Right atrium auricular region (tissue), 2 donors: Measurements from ENCODE around the gene MSRB2. TPM values are rescaled to one million over a fixed set of nuclear protein-coding genes. Genes with fewer than 3 reads are reported as not detected.

Source experiments
- DNase-seq: peaks from one replicate; pipeline ENCODE4 v3.0.0-alpha.2; 2019; ENCODE audit warnings: low spot score
- H3K27ac ChIP-seq, 2 donors: fragments of 200-600 bp; sonication (generic); 1 replicate in 1 of 2; 2 replicates in 1 of 2; pipeline ENCODE4 v1.5.1; 2016 to 2019
- H3K27me3 ChIP-seq, 2 donors: fragments of 200-600 bp; sonication (generic); one replicate each; pipeline versions ENCODE4 v1.5.1 to v1.6.0; 2017 to 2019
- H3K36me3 ChIP-seq: fragments of 200-600 bp; sonication (generic); one replicate; pipeline ENCODE4 v1.5.1; 2016
- H3K4me1 ChIP-seq, 2 donors: fragments of 200-600 bp; sonication (generic); one replicate each; pipeline versions ENCODE4 v1.5.1 to v1.6.0; 2017 to 2019
- H3K4me3 ChIP-seq, 2 donors: fragments of 200-600 bp; sonication (generic); 1 replicate in 1 of 2; 2 replicates in 1 of 2; pipeline ENCODE4 v1.5.1; 2017 to 2019; ENCODE audit warnings: mild to moderate bottlenecking in 1 of 2, moderate library complexity in 1 of 2
- H3K9me3 ChIP-seq, 2 donors: fragments of 200-600 bp; sonication (generic); one replicate each; pipeline ENCODE4 v1.5.1; 2019
- total RNA-seq, 2 donors: library from RNA; depleted of rRNA; stranded (reverse); fragments of >200 nt; gene quantifications; one replicate each; pipeline ENCODE4 v1.1.0, GENCODE V29; 2016
- TF ChIP-seq, protein P1 (sequence below), 2 donors: fragments of 200-600 bp; sonication (generic); IDR thresholded peaks; one replicate each; pipeline ENCODE4 v1.5.1; 2019; ENCODE audit warnings: antibody characterized with exemption in 2 of 2

Gene MSRB2
- total RNA-seq, 2 donors from 2014 or later = 68.6 to 71.0 TPM

DNA sequence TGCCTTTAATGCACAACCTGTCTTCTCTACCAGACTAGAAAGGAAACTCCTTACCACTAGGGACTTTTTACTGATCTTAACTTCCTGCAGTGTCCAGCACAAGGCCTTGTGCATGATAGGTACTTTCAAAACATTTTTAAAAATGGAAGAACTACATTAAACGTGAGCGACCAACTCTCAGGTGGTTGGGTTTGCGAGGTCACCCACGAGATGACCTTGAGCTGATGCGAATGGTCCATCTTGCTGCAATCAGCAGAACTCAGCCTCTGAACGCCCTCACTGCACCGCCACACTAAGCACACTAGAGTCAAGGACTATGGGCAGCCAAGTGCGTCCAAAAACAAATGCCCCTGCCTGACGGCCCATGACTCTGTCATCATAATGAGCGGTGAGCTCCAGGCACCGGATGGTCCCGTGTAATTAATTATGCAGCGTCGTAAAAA lies 61.9 kb downstream of the MSRB2 start:
- TF ChIP-seq, protein P1, sequence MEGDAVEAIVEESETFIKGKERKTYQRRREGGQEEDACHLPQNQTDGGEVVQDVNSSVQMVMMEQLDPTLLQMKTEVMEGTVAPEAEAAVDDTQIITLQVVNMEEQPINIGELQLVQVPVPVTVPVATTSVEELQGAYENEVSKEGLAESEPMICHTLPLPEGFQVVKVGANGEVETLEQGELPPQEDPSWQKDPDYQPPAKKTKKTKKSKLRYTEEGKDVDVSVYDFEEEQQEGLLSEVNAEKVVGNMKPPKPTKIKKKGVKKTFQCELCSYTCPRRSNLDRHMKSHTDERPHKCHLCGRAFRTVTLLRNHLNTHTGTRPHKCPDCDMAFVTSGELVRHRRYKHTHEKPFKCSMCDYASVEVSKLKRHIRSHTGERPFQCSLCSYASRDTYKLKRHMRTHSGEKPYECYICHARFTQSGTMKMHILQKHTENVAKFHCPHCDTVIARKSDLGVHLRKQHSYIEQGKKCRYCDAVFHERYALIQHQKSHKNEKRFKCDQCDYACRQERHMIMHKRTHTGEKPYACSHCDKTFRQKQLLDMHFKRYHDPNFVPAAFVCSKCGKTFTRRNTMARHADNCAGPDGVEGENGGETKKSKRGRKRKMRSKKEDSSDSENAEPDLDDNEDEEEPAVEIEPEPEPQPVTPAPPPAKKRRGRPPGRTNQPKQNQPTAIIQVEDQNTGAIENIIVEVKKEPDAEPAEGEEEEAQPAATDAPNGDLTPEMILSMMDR (IDR thresholded peaks at IDR 0.05) = no peak
- Histone ChIP-seq H3K9me3 (no peaks in the 10 kb centered on the region), H3K4me1 (peaks cover 0 to 5% of the 10 kb centered on the region in 2 donors), H3K27me3 (no peaks in the 10 kb centered on the region), H3K36me3 (no peaks in the 10 kb centered on the region), H3K27ac (no peak overlapping the region), H3K4me3 (no peak overlapping the region)
- DNase-seq = no peak

DNA sequence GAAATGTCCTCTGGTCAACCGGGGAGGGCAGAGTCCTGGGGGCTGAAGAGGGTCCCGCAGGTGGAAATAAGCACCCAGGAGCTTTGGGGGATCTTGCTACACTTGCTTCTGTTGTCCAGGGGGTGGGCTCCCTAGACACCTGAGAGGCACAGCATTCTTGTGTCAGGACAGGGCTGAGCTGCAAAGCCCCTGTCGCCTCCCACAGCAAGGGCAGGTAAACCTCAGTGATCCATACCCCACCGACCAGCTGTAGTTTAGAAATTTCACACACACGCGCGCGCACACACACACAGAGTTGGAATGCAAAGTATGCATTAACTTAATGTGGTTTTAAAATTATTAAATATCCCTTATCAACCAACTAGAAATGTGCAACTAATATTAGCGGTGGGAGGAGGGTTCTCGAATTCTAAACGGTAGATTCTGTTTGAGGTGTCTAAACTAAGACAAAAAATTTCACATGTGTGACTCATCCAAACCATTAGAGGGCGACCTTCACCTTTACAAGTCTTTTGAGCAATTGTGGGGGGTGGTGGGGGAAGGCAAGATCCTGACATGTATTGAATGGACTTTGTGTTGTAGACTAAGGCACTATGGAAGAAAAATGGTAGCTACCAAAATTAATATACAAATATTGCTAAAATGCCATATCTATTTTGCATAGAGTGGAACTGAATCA lies 62.5 kb downstream of the MSRB2 start:
- no peaks in the 10 kb centered on the region for H3K9me3 ChIP-seq
- DNase-seq = no peak
- no peaks in the 10 kb centered on the region for H3K27me3 ChIP-seq
- no peak overlapping the region for H3K27ac ChIP-seq
- TF ChIP-seq, protein P1 (IDR thresholded peaks at IDR 0.05) = no peak
- no peaks in the 10 kb centered on the region for H3K36me3 ChIP-seq
- H3K4me1 ChIP-seq = peaks cover 0 to 5% of the 10 kb centered on the region in 2 donors
- no peak overlapping the region for H3K4me3 ChIP-seq

DNA sequence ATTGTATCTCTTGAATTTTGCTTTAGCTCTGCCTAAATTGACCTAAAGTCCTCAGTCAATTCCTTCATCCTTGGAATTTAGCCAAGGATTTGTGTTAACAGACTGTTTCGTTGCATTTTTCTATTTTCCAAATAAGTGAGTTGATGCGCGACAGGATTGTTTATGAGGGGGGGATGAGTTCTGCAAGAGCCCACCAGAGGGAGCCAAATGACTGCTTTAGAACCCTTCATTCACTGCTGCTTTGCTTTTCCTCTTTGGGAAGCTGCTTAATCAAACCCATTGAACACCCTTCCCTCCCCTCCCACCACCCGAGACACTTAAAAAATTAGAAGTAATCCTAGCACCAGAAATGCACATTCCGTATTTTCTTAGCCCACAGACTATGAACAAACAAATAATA lies 63.0 kb downstream of the MSRB2 start:
- Histone ChIP-seq H3K4me3 (no peak overlapping the region), H3K27ac (no peak overlapping the region), H3K9me3 (no peaks in the 10 kb centered on the region), H3K27me3 (no peaks in the 10 kb centered on the region), H3K36me3 (no peaks in the 10 kb centered on the region), H3K4me1 (peaks cover 0 to 5% of the 10 kb centered on the region in 2 donors)
- no peak for DNase-seq
- TF ChIP-seq, protein P1 (IDR thresholded peaks at IDR 0.05) = peak; percentile 74 to 89

DNA sequence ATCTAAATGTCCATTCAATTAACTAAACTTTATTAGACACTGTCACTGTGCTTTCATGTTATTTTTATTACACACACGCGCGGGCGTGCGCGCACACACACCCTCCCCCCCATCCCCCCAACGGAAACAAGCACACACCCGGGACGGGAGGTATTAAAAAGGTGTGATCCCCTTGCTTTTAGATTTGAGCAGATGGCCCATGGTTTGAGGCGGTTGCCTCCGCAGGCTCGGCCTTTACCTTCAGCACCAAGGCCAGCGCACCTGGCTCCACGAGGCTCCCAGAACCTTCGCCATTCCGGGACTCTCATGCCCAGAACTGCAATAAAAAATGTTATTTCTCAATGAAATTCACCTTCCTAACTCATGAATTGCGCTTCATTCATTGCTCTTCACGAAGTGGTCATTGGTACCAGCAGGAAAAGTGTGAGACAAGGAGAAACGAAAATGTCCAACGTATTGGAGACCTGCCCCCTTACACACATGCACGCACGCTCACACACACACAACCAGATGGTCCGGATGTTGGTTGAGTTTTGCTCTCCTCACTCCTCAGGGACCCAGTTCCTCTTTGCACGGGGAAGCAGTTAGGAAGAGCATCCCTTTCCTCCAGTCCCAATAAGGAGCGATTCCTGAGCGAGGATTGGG lies 76.0 kb downstream of the MSRB2 start:
- Histone ChIP-seq H3K4me1 (peaks cover 0 to 22% of the 10 kb centered on the region in 2 donors), H3K4me3 (no peak overlapping the region), H3K27me3 (peaks cover 16 to 27% of the 10 kb centered on the region in 2 donors), H3K27ac (no peak overlapping the region), H3K9me3 (no peaks in the 10 kb centered on the region), H3K36me3 (no peaks in the 10 kb centered on the region)
- DNase-seq = no peak
- TF ChIP-seq, protein P1 (IDR thresholded peaks at IDR 0.05) = no peak

Other genes starting within 250 kb of the MSRB2 start
- not detected for gene ARMC3, start 167.5 kb upstream of the MSRB2 start, total RNA-seq
- not detected for gene PTF1A, start 96.7 kb downstream of the MSRB2 start, total RNA-seq
- gene C10orf67, start 249.2 kb downstream of the MSRB2 start, total RNA-seq = under 1 TPM; 0.16 to 0.44 TPM